Kidney (tissue), 14 donors: Measurements from ENCODE around the gene RASSF10. TPM values are rescaled to one million over a fixed set of nuclear protein-coding genes. Genes with fewer than 3 reads are reported as not detected.

ENCODE experiments used
- DNase-seq, 5 donors: peaks; one replicate each; pipeline ENCODE4 v3.0.0-alpha.2; 2013 to 2020
- FAIRE-seq: peaks from 2 replicates; lab custom pipeline; 2012; peaks lifted over from hg19 to GRCh38; lab: Jason Lieb, UNC
- H3K27ac ChIP-seq, 2 donors: one replicate each; pipeline ENCODE4 v1.7.0; 2013; ENCODE audit warnings: low read depth in 2 of 2, low read length in 2 of 2, inconsistent platforms in 1 of 2
- H3K27me3 ChIP-seq: one replicate; pipeline ENCODE4 v1.7.1; 2013; ENCODE audit warnings: low read length, inconsistent platforms; ENCODE audit not compliant: control insufficient read depth, insufficient read depth
- H3K36me3 ChIP-seq, 3 donors: one replicate each; pipeline versions ENCODE4 v1.7.0 to v1.7.1; 2013; ENCODE audit warnings: low read length in 3 of 3, control low read depth in 1 of 3, inconsistent platforms in 1 of 3; ENCODE audit not compliant: insufficient read depth in 3 of 3, control insufficient read depth in 2 of 3
- H3K4me1 ChIP-seq, 3 donors: one replicate each; pipeline versions ENCODE4 v1.7.0 to v1.7.1; 2013; ENCODE audit warnings: low read length in 3 of 3, inconsistent platforms in 1 of 3, low read depth in 1 of 3; ENCODE audit not compliant: control insufficient read depth in 2 of 3, insufficient read depth in 2 of 3
- H3K4me3 ChIP-seq, 3 donors: one replicate each; pipeline versions ENCODE4 v1.7.0 to v1.8.1; 2013; ENCODE audit warnings: low read length in 3 of 3, control low read depth in 1 of 3, inconsistent platforms in 1 of 3
- H3K9ac ChIP-seq, 3 donors: one replicate each; pipeline versions ENCODE4 v1.7.0 to v1.7.1; 2013; ENCODE audit warnings: low read length in 3 of 3, control low read depth in 1 of 3, inconsistent platforms in 1 of 3
- H3K9me3 ChIP-seq, 3 donors: one replicate each; pipeline versions ENCODE4 v1.7.0 to v1.7.1; 2013; ENCODE audit warnings: low read length in 3 of 3, control low read depth in 1 of 3, inconsistent platforms in 1 of 3; ENCODE audit not compliant: control insufficient read depth in 2 of 3, insufficient read depth in 1 of 3
- CTCF ChIP-seq: IDR thresholded peaks from 3 replicates; pipeline ENCODE4 v1.5.1; 2012; ENCODE audit warnings: mild to moderate bottlenecking, moderate library complexity, borderline replicate concordance; ENCODE audit not compliant: insufficient read depth; ENCODE audit errors: extremely low read depth
- intact Hi-C: fragments of 100-400 bp; cut with DNase I; formaldehyde crosslinking; loops from one replicate; pipeline ENCODE4 v1.11.1; 2022
- polyA plus RNA-seq: library from polyadenylated mRNA; stranded (reverse); fragments of 350-450 nt; fragmentation: Illumina TruSeq; extraction: RNeasy Lipid Tissue Mini Kit (QIAGEN cat#74804); gene quantifications from one replicate; pipeline ENCODE4 v1.2.3, GENCODE V29; 2014; ENCODE audit warnings: low read depth, low replicate concordance; ENCODE audit not compliant: insufficient read depth
- total RNA-seq: library from RNA; stranded (reverse); fragmentation: NEBNext Ultra II Directional; extraction: Animal tissue kit (Norgen Biotek cat#: 25700); gene quantifications from one replicate; pipeline ENCODE4 v1.2.1, GENCODE V29; 2021
- donor health status: control.
- donor health status: control.
- donor health status: control.
- donor health status: control.
- donor health status: control.
- donor health status: DM: yes; HTN: yes; CAD: no.
- donor health status: Normal renal cell carcinoma (clear cell type).

RASSF10 gene
- total and polyA plus RNA-seq, 2 donors from 2014 or later = 6.1 to 9.7 TPM

GRCh38 chr11:13000116-13000515, 9.0 kb upstream of the RASSF10 start:
- H3K27me3 ChIP-seq = no peaks in the 10 kb centered on the region
- H3K9ac ChIP-seq = no peak overlapping the region
- H3K36me3 ChIP-seq = no peaks in the 10 kb centered on the region
- no peaks in the 10 kb centered on the region for H3K9me3 ChIP-seq
- intact Hi-C loops = no loop called here
- FAIRE-seq = no peak
- H3K4me3 ChIP-seq = no peak overlapping the region
- DNase-seq = no peak
- no peak overlapping the region for H3K27ac ChIP-seq
- no peak for TF ChIP-seq CTCF
- H3K4me1 ChIP-seq = peaks cover 0 to 9% (median 6%) of the 10 kb centered on the region in 3 donors

- DNase-seq (peak in 4 of 5 donors; percentile 50 to 85 (median 67)), FAIRE-seq (peak; percentile 41)
- peaks cover 0 to 9% (median 6%) of the 10 kb centered on the region in 3 donors for H3K4me1 ChIP-seq
- no peaks in the 10 kb centered on the region for H3K9me3 ChIP-seq
- H3K36me3 ChIP-seq = no peaks in the 10 kb centered on the region
- intact Hi-C loops = no loop called here
- no peak for TF ChIP-seq CTCF
- no peak overlapping the region for H3K4me3 ChIP-seq
- no peaks in the 10 kb centered on the region for H3K27me3 ChIP-seq
- H3K9ac ChIP-seq = no peak overlapping the region
- H3K27ac ChIP-seq = no peak overlapping the region
Observed at GRCh38 chr11:13000721-13001120, 8.4 kb upstream of the RASSF10 start.

- Histone ChIP-seq H3K27ac (no peak overlapping the region), H3K9me3 (no peaks in the 10 kb centered on the region), H3K4me3 (no peak overlapping the region), H3K36me3 (no peaks in the 10 kb centered on the region), H3K4me1 (peaks cover 0 to 9% (median 9%) of the 10 kb centered on the region in 3 donors), H3K9ac (no peak overlapping the region), H3K27me3 (peaks cover 2% of the 10 kb centered on the region)
- TF ChIP-seq CTCF = no peak
- DNase-seq (no peak), FAIRE-seq (no peak)
- intact Hi-C loops = no loop called here
Observed at GRCh38 chr11:13003736-13004493, 5.2 kb upstream of the RASSF10 start.
